ENCODE data around the gene DDX28. TPM values are rescaled to one million over a fixed set of nuclear protein-coding genes. Genes with fewer than 3 reads are reported as not detected.

DDX28 gene
- total RNA-seq, 1 donor from 2014 or later: 7.5 TPM

GRCh38 chr16:67979955-67980678, 42.9 kb downstream of the DDX28 start, which contains the start of gene DPEP3:
Gene DPEP3, minus strand, starts transcription at chr16:67980499. Its CDS starts 119 bp downstream, at chr16:67980380.
- TF ChIP-seq CTCF (IDR thresholded peaks at IDR 0.05): no peak
- Mint-ChIP-seq H3K27ac (ENCODE audit: unreplicated experiment) (no peak within 1 kb of the TSS), H3K36me3 (ENCODE audit: unreplicated experiment) (no peaks in the 10 kb centered on the region), H3K27me3 (ENCODE audit: unreplicated experiment) (peaks cover 19% of the 10 kb centered on the region), H3K9me3 (ENCODE audit: unreplicated experiment) (no peaks in the 10 kb centered on the region), H3K4me3 (ENCODE audit: unreplicated experiment) (no peak within 1 kb of the TSS), H3K4me1 (ENCODE audit: unreplicated experiment) (peaks cover 3% of the 10 kb centered on the region)
- no peak for DNase-seq (ENCODE audit: extremely low spot score, unreplicated experiment)

DNA sequence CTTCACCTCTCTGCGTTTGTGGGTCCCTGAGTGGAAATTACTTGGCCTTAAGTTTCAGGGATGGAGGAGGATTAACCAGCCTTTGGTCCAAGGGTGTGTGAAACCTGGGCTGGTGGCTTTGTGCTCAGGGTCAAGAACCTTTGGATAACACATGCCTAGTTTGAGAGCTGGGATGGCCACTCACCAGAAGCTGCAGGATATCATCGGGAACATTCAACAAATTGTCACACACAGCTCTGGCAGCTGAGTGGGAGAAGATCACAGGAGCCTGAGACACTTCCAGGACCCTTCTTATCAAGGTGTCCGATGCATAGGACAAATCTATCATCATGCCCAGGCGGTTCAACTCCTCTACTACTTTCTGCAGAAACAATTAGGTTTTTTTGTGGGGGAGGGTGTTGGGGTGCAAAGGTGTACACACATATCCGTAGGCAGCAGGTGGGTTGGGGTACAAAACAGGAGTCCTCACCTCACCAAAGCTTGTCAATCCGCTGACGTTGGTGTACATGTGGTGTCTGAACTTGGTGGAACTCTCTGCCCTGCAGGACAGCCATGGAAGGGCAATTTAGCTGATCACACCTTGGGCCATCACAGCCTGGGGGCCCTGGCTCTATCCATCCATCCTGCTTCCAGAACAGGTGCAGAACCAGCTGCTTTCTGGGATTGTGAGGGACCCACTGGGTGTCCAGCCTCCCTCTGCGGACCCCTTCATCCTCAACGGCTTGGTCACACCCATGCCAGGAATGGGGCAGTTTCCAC, 45.4 kb downstream of the DDX28 start:
- peaks cover 13% of the 10 kb centered on the region for H3K27me3 Mint-ChIP-seq (ENCODE audit: unreplicated experiment)
- peaks cover 1% of the 10 kb centered on the region for H3K4me1 Mint-ChIP-seq (ENCODE audit: unreplicated experiment)
- H3K36me3 Mint-ChIP-seq (ENCODE audit: unreplicated experiment): no peaks in the 10 kb centered on the region
- no peak for DNase-seq (ENCODE audit: extremely low spot score, unreplicated experiment)
- no peak overlapping the region for H3K27ac Mint-ChIP-seq (ENCODE audit: unreplicated experiment)
- TF ChIP-seq CTCF (IDR thresholded peaks at IDR 0.05): no peak
- H3K9me3 Mint-ChIP-seq (ENCODE audit: unreplicated experiment): no peaks in the 10 kb centered on the region
- H3K4me3 Mint-ChIP-seq (ENCODE audit: unreplicated experiment): no peak overlapping the region

DNA sequence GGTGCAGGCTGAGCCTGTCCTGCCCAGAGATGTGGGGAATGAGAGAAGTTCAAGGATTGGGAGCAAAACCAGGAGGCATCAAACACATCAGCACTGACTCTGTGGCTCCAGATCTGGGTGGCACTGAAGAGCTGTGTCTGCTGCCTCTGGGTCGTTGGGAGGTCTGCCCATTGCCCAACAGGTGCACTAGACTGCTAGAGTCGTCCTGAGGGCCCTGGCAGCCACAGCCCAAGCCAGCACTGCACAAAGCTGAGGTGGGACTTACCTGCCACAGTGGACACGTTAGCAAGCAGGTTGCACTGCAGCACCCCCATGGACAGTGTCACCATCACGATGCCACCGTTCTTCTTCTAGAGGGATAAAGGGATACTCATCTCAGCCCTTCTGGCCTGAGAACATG, 46.0 kb downstream of the DDX28 start:
- no peak for DNase-seq (ENCODE audit: extremely low spot score, unreplicated experiment)
- Mint-ChIP-seq H3K4me1 (ENCODE audit: unreplicated experiment) (peaks cover 1% of the 10 kb centered on the region), H3K27ac (ENCODE audit: unreplicated experiment) (no peak overlapping the region), H3K27me3 (ENCODE audit: unreplicated experiment) (peaks cover 13% of the 10 kb centered on the region), H3K4me3 (ENCODE audit: unreplicated experiment) (no peak overlapping the region), H3K36me3 (ENCODE audit: unreplicated experiment) (no peaks in the 10 kb centered on the region), H3K9me3 (ENCODE audit: unreplicated experiment) (no peaks in the 10 kb centered on the region)
- no peak for TF ChIP-seq CTCF (IDR thresholded peaks at IDR 0.05)

GRCh38 chr16:67976205-67976604, 46.8 kb downstream of the DDX28 start:
- Mint-ChIP-seq H3K36me3 (ENCODE audit: unreplicated experiment) (no peaks in the 10 kb centered on the region), H3K27me3 (ENCODE audit: unreplicated experiment) (peaks cover 13% of the 10 kb centered on the region), H3K9me3 (ENCODE audit: unreplicated experiment) (no peaks in the 10 kb centered on the region), H3K4me3 (ENCODE audit: unreplicated experiment) (no peak overlapping the region), H3K4me1 (ENCODE audit: unreplicated experiment) (peaks cover 1% of the 10 kb centered on the region), H3K27ac (ENCODE audit: unreplicated experiment) (no peak overlapping the region)
- no peak for DNase-seq (ENCODE audit: extremely low spot score, unreplicated experiment)
- no peak for TF ChIP-seq CTCF (IDR thresholded peaks at IDR 0.05)

All from osteocyte (in vitro differentiated cells).